ENCODE measurements around the gene ANO2. TPM values are rescaled to one million over a fixed set of nuclear protein-coding genes. Genes with fewer than 3 reads are reported as not detected.

The ANO2 gene
- total RNA-seq, 4 donors from 2014 or later: 2.0 to 9.8 (median 4.9) TPM

DNA sequence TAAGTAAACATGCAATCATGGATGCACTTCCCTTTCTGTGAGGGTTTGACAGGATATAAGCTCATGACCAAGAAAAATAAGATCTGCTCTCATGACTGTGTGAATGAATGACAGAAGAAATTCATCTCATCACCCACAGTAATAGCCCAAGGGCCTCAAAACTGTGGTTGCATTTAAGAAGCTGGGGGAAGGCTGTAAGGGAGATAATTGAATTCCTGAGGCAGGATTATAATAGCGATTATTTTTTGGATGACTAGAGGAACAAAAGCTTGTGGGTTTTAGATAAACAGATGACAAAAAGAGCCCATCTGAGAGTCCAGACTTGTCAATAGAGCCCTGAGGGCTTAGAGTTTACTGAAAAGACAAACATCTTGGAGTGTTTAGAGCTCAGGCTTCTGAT, 352.0 kb downstream of the ANO2 start:
- DNase-seq (no peak), ATAC-seq (no peak)
- no peak overlapping the region for H3K27ac ChIP-seq
- in situ Hi-C loops (cut with MboI; ENCODE audit: low sequenced_read_pairs in 4 of 4) (no loop called here), intact Hi-C loops (cut with DNase I; ENCODE audit: low total_unique reads) (no loop called here)
- H3K36me3 ChIP-seq: no peaks in the 10 kb centered on the region
- no peaks in the 10 kb centered on the region for H3K9me3 ChIP-seq
- H3K4me1 ChIP-seq: no peaks in the 10 kb centered on the region
- H3K4me3 ChIP-seq: no peak overlapping the region
- no peak for TF ChIP-seq POLR2A (IDR thresholded peaks at IDR 0.05)
- TF ChIP-seq, protein P1, sequence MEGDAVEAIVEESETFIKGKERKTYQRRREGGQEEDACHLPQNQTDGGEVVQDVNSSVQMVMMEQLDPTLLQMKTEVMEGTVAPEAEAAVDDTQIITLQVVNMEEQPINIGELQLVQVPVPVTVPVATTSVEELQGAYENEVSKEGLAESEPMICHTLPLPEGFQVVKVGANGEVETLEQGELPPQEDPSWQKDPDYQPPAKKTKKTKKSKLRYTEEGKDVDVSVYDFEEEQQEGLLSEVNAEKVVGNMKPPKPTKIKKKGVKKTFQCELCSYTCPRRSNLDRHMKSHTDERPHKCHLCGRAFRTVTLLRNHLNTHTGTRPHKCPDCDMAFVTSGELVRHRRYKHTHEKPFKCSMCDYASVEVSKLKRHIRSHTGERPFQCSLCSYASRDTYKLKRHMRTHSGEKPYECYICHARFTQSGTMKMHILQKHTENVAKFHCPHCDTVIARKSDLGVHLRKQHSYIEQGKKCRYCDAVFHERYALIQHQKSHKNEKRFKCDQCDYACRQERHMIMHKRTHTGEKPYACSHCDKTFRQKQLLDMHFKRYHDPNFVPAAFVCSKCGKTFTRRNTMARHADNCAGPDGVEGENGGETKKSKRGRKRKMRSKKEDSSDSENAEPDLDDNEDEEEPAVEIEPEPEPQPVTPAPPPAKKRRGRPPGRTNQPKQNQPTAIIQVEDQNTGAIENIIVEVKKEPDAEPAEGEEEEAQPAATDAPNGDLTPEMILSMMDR (IDR thresholded peaks at IDR 0.05 in 4 of 5, conservative IDR thresholded peaks at IDR 0.05 in 1 of 5): no peak
- no peaks in the 10 kb centered on the region for H3K27me3 ChIP-seq

DNA sequence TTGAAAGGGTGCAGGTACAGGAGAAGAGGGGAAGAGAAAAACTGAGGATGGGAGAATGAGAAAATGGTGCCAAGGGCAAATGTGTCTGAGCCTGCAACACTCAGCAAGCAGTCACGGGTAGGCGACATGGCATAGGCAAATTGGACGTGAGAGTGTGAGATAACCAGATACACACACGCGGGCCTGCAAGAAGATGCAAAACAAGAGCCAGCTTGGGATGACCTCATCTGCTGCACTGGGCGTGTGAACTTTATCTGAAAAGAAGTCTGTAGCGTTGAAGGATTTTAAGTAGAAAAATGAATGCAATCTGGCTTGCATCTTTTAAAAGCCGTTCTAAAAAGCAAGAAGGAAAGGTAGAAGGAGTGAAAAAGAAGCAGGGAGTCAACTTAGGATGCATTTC, 352.7 kb downstream of the ANO2 start:
- Histone ChIP-seq H3K4me1 (no peaks in the 10 kb centered on the region), H3K9me3 (no peaks in the 10 kb centered on the region), H3K4me3 (no peak overlapping the region), H3K27me3 (no peaks in the 10 kb centered on the region), H3K27ac (no peak overlapping the region), H3K36me3 (no peaks in the 10 kb centered on the region)
- DNase-seq (no peak), ATAC-seq (no peak)
- TF ChIP-seq, protein P1 (IDR thresholded peaks at IDR 0.05 in 4 of 5, conservative IDR thresholded peaks at IDR 0.05 in 1 of 5): no peak
- no peak for TF ChIP-seq POLR2A (IDR thresholded peaks at IDR 0.05)
- in situ Hi-C loops (cut with MboI; ENCODE audit: low sequenced_read_pairs in 4 of 4): no loop called here
- intact Hi-C loops (cut with DNase I; ENCODE audit: low total_unique reads): no loop called here

DNA sequence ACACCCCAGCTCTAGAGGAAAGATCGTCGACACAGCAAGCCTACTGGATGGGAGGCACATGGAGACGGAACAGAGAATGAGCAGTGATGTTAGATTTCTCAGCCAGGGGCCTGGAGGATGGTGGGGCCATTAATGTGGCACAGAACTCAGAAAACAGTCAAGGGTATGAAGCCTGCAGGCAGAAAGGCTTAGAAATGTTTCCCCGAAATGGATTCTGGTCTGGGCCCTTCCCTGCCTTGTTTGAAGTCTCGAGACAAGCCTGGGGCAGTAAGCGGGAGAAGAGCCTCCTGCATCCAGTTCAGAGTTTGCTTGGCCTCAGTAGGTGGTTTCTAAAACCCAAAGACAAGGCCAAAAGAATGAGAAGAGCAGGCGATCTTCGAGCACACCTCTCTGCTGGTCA, 354.7 kb downstream of the ANO2 start:
- no peaks in the 10 kb centered on the region for H3K36me3 ChIP-seq
- ATAC-seq (no peak), DNase-seq (no peak)
- H3K9me3 ChIP-seq: no peaks in the 10 kb centered on the region
- TF ChIP-seq, protein P1 (IDR thresholded peaks at IDR 0.05 in 4 of 5, conservative IDR thresholded peaks at IDR 0.05 in 1 of 5): no peak
- no peak for TF ChIP-seq POLR2A (IDR thresholded peaks at IDR 0.05)
- no peaks in the 10 kb centered on the region for H3K27me3 ChIP-seq
- H3K27ac ChIP-seq: no peak overlapping the region
- H3K4me3 ChIP-seq: no peak overlapping the region
- intact Hi-C loops (cut with DNase I; ENCODE audit: low total_unique reads) (no loop called here), in situ Hi-C loops (cut with MboI; ENCODE audit: low sequenced_read_pairs in 4 of 4) (no loop called here)
- H3K4me1 ChIP-seq: peaks cover 0 to 5% of the 10 kb centered on the region in 2 donors

DNA sequence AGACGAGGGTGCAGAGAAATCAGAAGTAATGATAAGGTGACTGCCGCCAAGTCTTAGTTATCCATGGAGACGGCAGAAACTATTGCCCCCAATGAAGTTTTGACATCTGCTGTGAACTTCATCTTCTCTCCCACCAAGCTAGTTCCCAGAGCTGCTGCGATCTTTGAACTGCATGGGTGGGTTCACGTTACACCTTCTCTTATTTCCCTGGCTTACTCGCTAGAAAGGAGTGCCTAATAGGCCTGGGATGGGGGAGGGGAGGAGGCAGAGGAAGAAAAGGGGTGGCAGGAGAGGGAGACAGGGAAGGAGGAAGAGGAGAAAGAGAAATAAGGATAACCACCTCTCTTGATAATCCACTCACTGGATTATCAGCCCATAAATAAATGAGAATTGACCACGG, 356.0 kb downstream of the ANO2 start:
- Histone ChIP-seq H3K36me3 (no peaks in the 10 kb centered on the region), H3K9me3 (no peaks in the 10 kb centered on the region), H3K4me3 (no peak overlapping the region), H3K4me1 (peaks cover 0 to 12% of the 10 kb centered on the region in 2 donors), H3K27ac (no peak overlapping the region), H3K27me3 (no peaks in the 10 kb centered on the region)
- in situ Hi-C loops (cut with MboI; ENCODE audit: low sequenced_read_pairs in 4 of 4): no loop called here
- intact Hi-C loops (cut with DNase I; ENCODE audit: low total_unique reads): no loop called here
- DNase-seq (no peak), ATAC-seq (no peak)
- TF ChIP-seq, protein P1 (IDR thresholded peaks at IDR 0.05 in 4 of 5, conservative IDR thresholded peaks at IDR 0.05 in 1 of 5): no peak
- TF ChIP-seq POLR2A (IDR thresholded peaks at IDR 0.05): no peak

DNA sequence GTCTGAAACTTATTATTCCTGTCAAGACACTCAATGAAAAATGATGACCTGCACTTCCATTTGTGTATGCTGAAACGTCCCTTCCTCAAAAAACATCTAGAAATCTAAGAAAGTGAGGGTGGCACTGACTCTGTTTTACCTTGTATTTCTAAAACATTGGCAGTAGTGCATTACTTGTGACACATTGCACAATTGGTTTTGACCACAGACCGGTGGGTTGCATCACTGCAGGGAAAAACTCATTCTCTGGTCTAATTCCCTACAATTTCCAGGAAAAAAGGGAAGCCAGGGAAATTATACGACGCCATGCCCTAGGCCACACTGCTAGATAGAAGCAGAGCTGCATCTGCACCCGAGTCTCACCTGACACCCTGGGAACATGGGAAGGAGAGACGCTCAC, 356.5 kb downstream of the ANO2 start:
- Histone ChIP-seq H3K36me3 (no peaks in the 10 kb centered on the region), H3K9me3 (no peaks in the 10 kb centered on the region), H3K4me1 (peaks cover 0 to 12% of the 10 kb centered on the region in 2 donors), H3K27ac (no peak overlapping the region), H3K4me3 (no peak overlapping the region), H3K27me3 (no peaks in the 10 kb centered on the region)
- ATAC-seq (no peak), DNase-seq (no peak)
- in situ Hi-C loops (cut with MboI; ENCODE audit: low sequenced_read_pairs in 4 of 4) (no loop called here), intact Hi-C loops (cut with DNase I; ENCODE audit: low total_unique reads) (no loop called here)
- TF ChIP-seq POLR2A (IDR thresholded peaks at IDR 0.05): no peak
- TF ChIP-seq, protein P1 (IDR thresholded peaks at IDR 0.05 in 4 of 5, conservative IDR thresholded peaks at IDR 0.05 in 1 of 5): no peak
